BJ (cell line): ENCODE data around the gene RFTN1. TPM values are rescaled to one million over a fixed set of nuclear protein-coding genes. Genes with fewer than 3 reads are reported as not detected.

Experiments used
- CTCF ChIA-PET: fragments of 350-600 bp; formaldehyde crosslinking; extraction: SDS; loops from one replicate; lab custom pipeline; 2021; ENCODE audit warnings: antibody characterized with exemption, inconsistent platforms; lab: Yijun Ruan, JAX
- POLR2A ChIA-PET: fragments of 300-600 bp; sonication (Branson Sonifier 250); formaldehyde crosslinking; extraction: SDS; loops from one replicate; lab custom pipeline; 2021; ENCODE audit warnings: antibody characterized with exemption; lab: Charles Lee
- DNase-seq: peaks from one replicate; pipeline ENCODE4 v3.0.0-alpha.2; 2011; ENCODE audit warnings: low read depth
- H3K27me3 ChIP-seq: 2 replicates; pipeline ENCODE4 v1.6.0; 2011; ENCODE audit warnings: low read length; ENCODE audit not compliant: control insufficient read depth, insufficient read depth
- H3K36me3 ChIP-seq: 2 replicates; pipeline ENCODE4 v1.5.1; 2011; ENCODE audit warnings: low read length; ENCODE audit not compliant: control insufficient read depth, insufficient read depth
- H3K4me3 ChIP-seq: 2 replicates; pipeline ENCODE4 v1.5.1; 2011; ENCODE audit warnings: low read depth, mild to moderate bottlenecking, control low read depth, low read length
- CTCF ChIP-seq: IDR thresholded peaks from 2 replicates; pipeline ENCODE4 v1.5.1; 2011; ENCODE audit warnings: low read depth, mild to moderate bottlenecking, control low read depth, inconsistent platforms, low read length, moderate library complexity; ENCODE audit not compliant: insufficient read depth
- polyA plus RNA-seq: library from polyadenylated mRNA; depleted of rRNA; stranded (reverse); fragments of >200 nt; gene quantifications from 2 replicates; pipeline ENCODE4 v1.2.3, GENCODE V29; 2011

The RFTN1 gene
- polyA plus RNA-seq, 1 experiment: 49.0 TPM

GRCh38 chr3:16378415-16378814, 135.1 kb downstream of the RFTN1 start:
- no peak for DNase-seq
- Histone ChIP-seq H3K27me3 (no peaks in the 10 kb centered on the region), H3K4me3 (no peak overlapping the region), H3K36me3 (no peaks in the 10 kb centered on the region; the same call in none of the 2 replicates)
- no peak for TF ChIP-seq CTCF
- ChIA-PET CTCF (interaction anchor here (1.1 kb wide), 1 partner anchor 11 kb away, joined by 3 read pairs; no protein-coding TSS in a partner anchor), POLR2A (no interaction called here)

DNA sequence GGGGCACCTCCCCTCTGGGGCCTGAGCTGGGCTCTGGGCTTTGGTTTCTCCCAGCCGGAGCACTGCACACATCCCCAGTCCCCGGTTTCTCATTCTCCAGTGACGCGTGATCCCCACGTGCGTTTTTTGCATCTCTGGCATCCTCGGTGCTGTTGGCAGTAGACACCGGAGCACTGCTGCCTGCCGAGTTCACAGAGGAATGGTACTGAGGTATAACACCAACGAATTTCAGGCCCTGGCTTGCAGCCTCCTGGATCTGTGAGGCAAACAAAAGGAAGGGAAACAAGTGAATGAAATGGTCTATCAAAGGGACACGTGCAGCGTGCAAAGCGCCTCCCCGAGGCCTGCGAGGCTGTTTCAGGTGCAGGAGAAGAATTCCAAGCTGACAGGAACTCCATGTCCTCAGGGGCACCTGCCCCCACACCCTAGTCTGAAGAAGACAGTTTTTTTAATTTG, 135.6 kb downstream of the RFTN1 start:
- ChIA-PET POLR2A (no interaction called here), CTCF (interaction anchor here (1.1 kb wide), 1 partner anchor 11 kb away, joined by 3 read pairs; no protein-coding TSS in a partner anchor)
- TF ChIP-seq CTCF: no peak
- Histone ChIP-seq H3K36me3 (no peaks in the 10 kb centered on the region; the same call in none of the 2 replicates), H3K4me3 (no peak overlapping the region), H3K27me3 (no peaks in the 10 kb centered on the region)
- no peak for DNase-seq

DNA sequence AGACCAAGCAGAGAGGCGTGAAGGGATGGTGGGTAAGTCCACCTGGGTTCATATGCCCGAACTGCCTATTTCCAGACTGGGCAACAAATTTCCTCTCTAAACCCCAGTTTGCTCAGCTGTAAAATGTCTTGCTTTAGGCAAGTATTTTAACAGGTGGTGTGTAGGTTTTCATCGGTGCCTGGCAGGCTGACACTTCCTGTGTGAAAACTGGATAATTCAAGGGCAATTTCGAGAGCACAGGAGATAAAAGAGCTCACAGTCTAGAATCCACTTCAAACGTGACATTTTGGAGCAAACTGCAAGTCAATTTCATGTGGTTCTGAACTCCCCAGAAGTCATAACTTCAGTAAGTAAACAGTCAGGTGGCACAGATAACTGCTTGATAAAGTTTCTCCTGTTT, 136.3 kb downstream of the RFTN1 start:
- ChIA-PET CTCF (interaction anchor here (1.4 kb wide), 1 partner anchor 87 kb away, joined by 4 read pairs; no protein-coding TSS in a partner anchor), POLR2A (no interaction called here)
- Histone ChIP-seq H3K27me3 (no peaks in the 10 kb centered on the region), H3K4me3 (no peak overlapping the region), H3K36me3 (no peaks in the 10 kb centered on the region; the same call in none of the 2 replicates)
- DNase-seq: no peak
- no peak for TF ChIP-seq CTCF

GRCh38 chr3:16375891-16376290, 137.6 kb downstream of the RFTN1 start:
- DNase-seq: no peak
- H3K4me3 ChIP-seq: no peak overlapping the region
- CTCF ChIA-PET: interaction anchor here (1.4 kb wide), 1 partner anchor 86 kb away, joined by 4 read pairs; no protein-coding TSS in a partner anchor
- POLR2A ChIA-PET: no interaction called here
- TF ChIP-seq CTCF: no peak
- H3K36me3 ChIP-seq: no peaks in the 10 kb centered on the region; the same call in none of the 2 replicates
- no peaks in the 10 kb centered on the region for H3K27me3 ChIP-seq

DNA sequence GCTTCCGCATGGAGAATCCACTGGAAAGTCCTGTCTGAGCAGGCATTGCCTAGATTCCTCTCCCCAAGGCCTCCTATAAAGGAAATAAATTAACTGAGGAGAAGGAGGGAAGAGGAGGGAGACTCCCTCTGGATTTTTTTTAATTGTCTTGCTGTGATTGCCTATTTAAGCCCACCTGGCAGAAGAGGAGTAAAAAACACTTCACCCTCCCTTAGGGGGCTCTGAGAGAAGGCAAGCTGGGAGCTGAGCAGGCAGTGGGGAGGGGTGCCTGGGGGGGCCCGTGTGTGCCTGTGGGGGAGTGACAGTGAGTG, 138.6 kb downstream of the RFTN1 start:
- Histone ChIP-seq H3K4me3 (no peak overlapping the region), H3K36me3 (peaks cover 2% of the 10 kb centered on the region), H3K27me3 (no peaks in the 10 kb centered on the region)
- ChIA-PET POLR2A (no interaction called here), CTCF (no interaction called here)
- no peak for TF ChIP-seq CTCF
- no peak for DNase-seq
